WERI-Rb-1 (cell line): ENCODE results near the gene MAP1LC3C.
"Not testable (repeated sequence)": the region's sequence is repeated elsewhere in the genome, so short reads cannot be mapped to it uniquely, and the experiment has no call there.

Source experiments
- DNase-seq: peaks from one replicate; pipeline ENCODE4 v3.0.0-alpha.2; 2020
- H3K27ac ChIP-seq: fragments of 250-450 bp; sonication (Bioruptor Pico); 2 replicates; pipeline ENCODE4 v1.5.1; 2020; ENCODE audit warnings: mild to moderate bottlenecking, moderate library complexity
- H3K27me3 ChIP-seq: fragments of 250-450 bp; sonication (Bioruptor Pico); 2 replicates; pipeline ENCODE4 v1.5.1; 2021; ENCODE audit warnings: mild to moderate bottlenecking, low read depth, moderate library complexity; ENCODE audit not compliant: insufficient read depth, severe bottlenecking
- H3K36me3 ChIP-seq: fragments of 250-450 bp; sonication (Bioruptor Pico); 2 replicates; pipeline ENCODE4 v1.5.1; 2020; ENCODE audit warnings: mild to moderate bottlenecking, moderate library complexity
- H3K4me3 ChIP-seq: 2 replicates; pipeline ENCODE4 v1.5.1; 2011; ENCODE audit warnings: low read depth, mild to moderate bottlenecking, control low read depth, low read length
- H3K9me3 ChIP-seq: fragments of 250-450 bp; sonication (Bioruptor Pico); 2 replicates; pipeline ENCODE4 v1.5.1; 2021; ENCODE audit warnings: mild to moderate bottlenecking, moderate library complexity; ENCODE audit not compliant: severe bottlenecking
- TF ChIP-seq, protein P1 (sequence below): IDR thresholded peaks from 2 replicates; pipeline ENCODE4 v1.5.1; 2011; ENCODE audit warnings: low read depth, mild to moderate bottlenecking, control low read depth, inconsistent platforms, low read length

The MAP1LC3C gene

DNA sequence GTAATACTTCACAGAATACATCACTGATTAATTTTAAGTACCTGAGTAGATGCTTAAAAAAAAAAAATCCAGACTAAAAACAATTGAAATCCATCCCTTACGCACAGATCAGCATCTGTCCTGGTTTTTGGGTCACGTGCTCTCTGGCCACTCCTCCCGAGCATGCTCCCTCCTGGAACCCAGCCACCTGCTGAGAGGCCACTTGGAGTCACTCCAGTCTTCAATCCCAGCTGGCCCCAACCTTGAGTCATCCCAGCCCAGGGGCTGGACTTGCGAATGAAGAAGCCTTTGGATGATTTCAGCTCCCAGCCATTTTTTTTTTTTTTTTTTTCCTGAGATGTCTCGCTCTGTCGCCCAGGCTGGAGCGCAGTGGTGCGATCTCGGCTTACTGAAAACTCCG lies 8.9 kb downstream of the MAP1LC3C start:
- peak; percentile 46 for DNase-seq

DNA sequence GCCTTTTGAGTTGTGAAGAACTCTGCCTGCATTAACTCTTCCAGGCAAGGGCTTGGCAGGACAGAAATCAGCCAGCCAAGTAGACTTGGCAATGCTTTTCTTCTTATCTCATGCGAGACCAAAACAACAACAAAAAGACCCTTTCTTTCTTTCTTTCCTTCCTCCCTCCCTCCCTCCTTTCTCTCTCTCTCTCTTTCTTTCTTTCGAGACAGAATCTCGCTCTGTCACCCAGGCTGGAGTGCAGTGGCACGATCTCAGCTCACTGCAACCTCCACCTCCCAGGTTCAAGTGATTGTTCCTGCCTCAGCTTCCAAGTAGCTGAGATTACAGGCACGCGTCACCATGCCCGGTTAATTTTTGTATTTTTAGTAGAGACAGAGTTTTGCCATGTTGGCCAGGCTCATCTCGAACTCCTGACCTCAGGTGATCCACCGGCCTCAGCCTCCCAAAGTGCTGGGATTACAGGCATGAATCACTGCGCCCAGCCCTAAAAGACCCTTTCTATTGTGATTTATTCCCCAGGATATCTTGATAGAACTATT lies 10.4 kb downstream of the MAP1LC3C start:
- DNase-seq, H3K4me3 ChIP-seq, H3K9me3 ChIP-seq, H3K27me3 ChIP-seq, H3K36me3 ChIP-seq, H3K27ac ChIP-seq: not testable (repeated sequence)

More for the DNA sequence above, 8.9 kb downstream of the MAP1LC3C start:
- TF ChIP-seq, protein P1, sequence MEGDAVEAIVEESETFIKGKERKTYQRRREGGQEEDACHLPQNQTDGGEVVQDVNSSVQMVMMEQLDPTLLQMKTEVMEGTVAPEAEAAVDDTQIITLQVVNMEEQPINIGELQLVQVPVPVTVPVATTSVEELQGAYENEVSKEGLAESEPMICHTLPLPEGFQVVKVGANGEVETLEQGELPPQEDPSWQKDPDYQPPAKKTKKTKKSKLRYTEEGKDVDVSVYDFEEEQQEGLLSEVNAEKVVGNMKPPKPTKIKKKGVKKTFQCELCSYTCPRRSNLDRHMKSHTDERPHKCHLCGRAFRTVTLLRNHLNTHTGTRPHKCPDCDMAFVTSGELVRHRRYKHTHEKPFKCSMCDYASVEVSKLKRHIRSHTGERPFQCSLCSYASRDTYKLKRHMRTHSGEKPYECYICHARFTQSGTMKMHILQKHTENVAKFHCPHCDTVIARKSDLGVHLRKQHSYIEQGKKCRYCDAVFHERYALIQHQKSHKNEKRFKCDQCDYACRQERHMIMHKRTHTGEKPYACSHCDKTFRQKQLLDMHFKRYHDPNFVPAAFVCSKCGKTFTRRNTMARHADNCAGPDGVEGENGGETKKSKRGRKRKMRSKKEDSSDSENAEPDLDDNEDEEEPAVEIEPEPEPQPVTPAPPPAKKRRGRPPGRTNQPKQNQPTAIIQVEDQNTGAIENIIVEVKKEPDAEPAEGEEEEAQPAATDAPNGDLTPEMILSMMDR, result no peak
- Histone ChIP-seq H3K27me3 (no peaks in the 10 kb centered on the region), H3K27ac (no peak overlapping the region), H3K9me3 (no peaks in the 10 kb centered on the region), H3K4me3 (no peak overlapping the region), H3K36me3 (no peaks in the 10 kb centered on the region)

DNA sequence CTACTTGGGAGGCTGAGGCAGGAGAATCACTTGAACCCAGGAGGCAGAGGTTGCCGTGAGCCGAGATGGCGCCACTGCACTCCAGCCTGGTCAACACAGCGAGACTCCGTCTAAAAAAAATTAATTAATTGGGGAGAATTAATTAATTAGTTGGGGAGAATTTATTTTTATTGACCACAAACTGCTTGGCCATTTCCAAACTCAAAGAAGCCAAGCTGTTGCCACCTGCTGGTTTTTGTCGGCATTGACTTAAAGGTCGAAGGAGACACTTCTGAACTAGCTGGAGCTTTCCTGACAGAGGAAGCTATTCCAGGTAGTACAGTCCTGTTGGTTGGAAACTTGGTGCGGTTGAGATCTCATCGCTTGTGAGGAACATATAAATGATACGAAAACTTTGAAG lies 13.1 kb downstream of the MAP1LC3C start:
- TF ChIP-seq, protein P1, result peak; percentile 71
- Histone ChIP-seq H3K36me3 (no peaks in the 10 kb centered on the region), H3K9me3 (no peaks in the 10 kb centered on the region), H3K4me3 (no peak overlapping the region), H3K27ac (no peak overlapping the region), H3K27me3 (no peaks in the 10 kb centered on the region)
- DNase-seq, result peak; percentile 70

DNA sequence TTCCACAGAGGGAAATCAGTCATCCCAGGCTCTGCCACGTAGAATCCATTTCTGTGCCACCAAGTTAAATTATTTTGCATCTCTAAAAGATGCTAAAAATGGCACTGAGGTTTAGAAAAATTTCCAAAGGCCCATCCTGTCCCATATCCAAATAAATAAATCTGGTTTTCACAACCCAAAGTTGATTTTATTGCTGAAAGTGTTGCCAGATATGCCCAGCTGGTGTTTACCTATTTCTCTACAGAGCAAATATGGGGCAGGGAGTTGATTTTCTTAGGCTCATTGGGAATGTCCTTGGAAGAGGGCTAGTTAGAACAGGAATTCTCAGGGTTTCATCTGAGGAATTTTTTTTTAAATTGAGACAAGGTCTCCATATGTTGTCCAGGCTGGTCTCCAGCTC lies 19.0 kb downstream of the MAP1LC3C start:
- Histone ChIP-seq H3K36me3 (no peaks in the 10 kb centered on the region), H3K27me3 (no peaks in the 10 kb centered on the region), H3K9me3 (no peaks in the 10 kb centered on the region), H3K27ac (no peak overlapping the region), H3K4me3 (no peak overlapping the region)
- DNase-seq, result no peak
- TF ChIP-seq, protein P1, result no peak

DNA sequence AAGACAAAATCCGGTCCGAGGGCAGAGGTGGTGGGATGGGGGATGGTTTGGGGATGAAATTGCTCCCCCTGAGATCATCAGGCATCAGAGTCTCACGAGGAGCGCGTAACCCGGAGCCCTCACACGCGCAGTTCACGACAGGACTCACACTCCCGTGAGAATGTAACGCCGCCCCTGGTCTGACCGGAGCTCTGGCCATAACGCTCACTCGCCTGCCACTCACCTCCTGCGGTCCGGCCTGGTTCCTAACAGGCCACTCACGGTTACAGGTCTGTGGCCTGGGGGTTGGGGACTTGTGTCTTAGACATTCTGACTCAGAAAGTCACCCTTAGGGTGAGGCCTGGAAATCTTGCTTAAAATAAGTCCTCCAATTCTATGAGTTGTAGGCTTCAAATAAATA lies 19.8 kb downstream of the MAP1LC3C start:
- no peaks in the 10 kb centered on the region for H3K36me3 ChIP-seq
- TF ChIP-seq, protein P1, result no peak
- no peak overlapping the region for H3K4me3 ChIP-seq

DNA sequence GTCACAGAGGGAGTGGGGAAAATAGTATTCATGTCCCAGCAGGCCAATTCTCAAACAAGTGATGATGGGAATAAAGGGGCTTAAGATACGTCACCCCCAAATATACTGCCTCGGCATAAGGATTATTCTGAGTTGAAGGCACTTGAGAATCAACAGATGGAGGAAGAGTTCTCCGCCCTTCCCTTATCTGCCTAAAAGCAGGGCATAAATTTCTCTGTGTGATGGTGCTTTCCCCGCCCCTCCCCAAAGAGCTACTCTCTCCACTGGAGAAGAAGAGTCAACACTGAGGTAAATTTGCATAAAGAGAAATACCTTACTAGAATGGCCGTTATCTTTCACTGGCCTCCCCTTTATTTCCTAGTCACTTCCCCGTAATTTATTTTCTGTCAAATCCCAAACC lies 22.7 kb downstream of the MAP1LC3C start:
- Histone ChIP-seq H3K9me3 (no peaks in the 10 kb centered on the region), H3K27me3 (no peaks in the 10 kb centered on the region), H3K4me3 (no peak overlapping the region), H3K36me3 (no peaks in the 10 kb centered on the region), H3K27ac (no peak overlapping the region)
- DNase-seq, result no peak
- TF ChIP-seq, protein P1, result no peak

More for the DNA sequence above, 19.8 kb downstream of the MAP1LC3C start:
- Histone ChIP-seq H3K27me3 (no peaks in the 10 kb centered on the region), H3K27ac (no peak overlapping the region), H3K9me3 (no peaks in the 10 kb centered on the region)
- no peak for DNase-seq
